Panc1 (cell line): ENCODE data around the gene TRMT6. TPM values are rescaled to one million over a fixed set of nuclear protein-coding genes. Genes with fewer than 3 reads are reported as not detected.

Experiments used
- ATAC-seq: fragments of 200-7000 bp; cut with Tn5 transposase; 2 replicates; pipeline ENCODE4 v1.9.1; 2020; ENCODE audit warnings: mild to moderate bottlenecking, moderate library complexity
- BruUV-seq: library from RNA; stranded (reverse); fragments of 400-500 nt; replicated peaks from 2 replicates; lab custom pipeline; 2021; lab: Mats Ljungman, UMichigan
- CTCF ChIA-PET: fragments of 300-600 bp; sonication (Branson Sonifier 250); formaldehyde crosslinking; loops from one replicate; lab custom pipeline; 2022; ENCODE audit warnings: antibody characterized with exemption; lab: Charles Lee
- POLR2A ChIA-PET: fragments of 300-600 bp; sonication (Branson Sonifier 250); formaldehyde crosslinking; loops from one replicate; lab custom pipeline; 2022; ENCODE audit warnings: antibody characterized with exemption; lab: Charles Lee
- DNase-seq: peaks from one replicate; pipeline ENCODE4 v3.0.0-alpha.2; 2010; ENCODE audit warnings: low read depth, low spot score
- H3K27ac ChIP-seq: 2 replicates; pipeline ENCODE4 v1.5.1; 2011; ENCODE audit warnings: mild to moderate bottlenecking, low read length, inconsistent platforms
- H3K27me3 ChIP-seq: fragments of 200-500 bp; sonication (Bioruptor generic); 2 replicates; pipeline ENCODE4 v1.6.0; 2014; ENCODE audit warnings: low read length, inconsistent platforms; ENCODE audit not compliant: control insufficient read depth, insufficient read depth
- H3K36me3 ChIP-seq: fragments of 200-500 bp; sonication (Bioruptor generic); 2 replicates; pipeline ENCODE4 v1.5.1; 2014; ENCODE audit warnings: inconsistent platforms, mild to moderate bottlenecking, low read length, moderate library complexity; ENCODE audit not compliant: control insufficient read depth, insufficient read depth
- H3K4me1 ChIP-seq: 2 replicates; pipeline ENCODE4 v1.5.1; 2011; ENCODE audit warnings: inconsistent platforms, mild to moderate bottlenecking, low read length, moderate library complexity; ENCODE audit not compliant: control insufficient read depth, insufficient read depth
- H3K4me3 ChIP-seq, 2 experiments: 2 replicates each; pipeline ENCODE4 v1.5.1; 2011 to 2012; ENCODE audit warnings: low read depth in 2 of 2, low read length in 2 of 2, mild to moderate bottlenecking in 2 of 2, inconsistent platforms in 1 of 2, moderate library complexity in 1 of 2
- H3K9me3 ChIP-seq: fragments of 200-500 bp; sonication (Bioruptor generic); 2 replicates; pipeline ENCODE4 v1.5.1; 2014; ENCODE audit warnings: low read depth, mild to moderate bottlenecking, inconsistent platforms, low read length, moderate library complexity; ENCODE audit not compliant: control insufficient read depth, insufficient read depth
- POLR2AphosphoS5 ChIP-seq: IDR thresholded peaks from 2 replicates; pipeline ENCODE4 v1.6.1; 2012; ENCODE audit warnings: mild to moderate bottlenecking, low read depth, low read length, moderate library complexity
- SIN3A ChIP-seq: IDR thresholded peaks from 2 replicates; pipeline ENCODE4 v1.6.1; 2012; ENCODE audit warnings: low read depth, mild to moderate bottlenecking, low read length, moderate library complexity, borderline replicate concordance; ENCODE audit not compliant: insufficient read depth
- TCF7L2 ChIP-seq: IDR thresholded peaks from 2 replicates; pipeline ENCODE4 v1.6.1; 2011; ENCODE audit warnings: mild to moderate bottlenecking, low read depth, low read length, inconsistent platforms
- in situ Hi-C: cut with HindIII; loops from 2 replicates; pipeline ENCODE4 v1.10.0; 2016; ENCODE audit warnings: low sequenced_read_pairs, low pct_unique_long_range_greater_than_20kb
- intact Hi-C: fragments of 100-400 bp; cut with micrococcal nuclease; formaldehyde crosslinking; loops from one replicate; pipeline ENCODE4 v1.10.0; 2022; ENCODE audit not compliant: unreplicated experiment
- total RNA-seq: library from RNA; stranded (reverse); gene quantifications from one replicate; pipeline ENCODE4 v1.2.1, GENCODE V29; 2021; ENCODE audit not compliant: unreplicated experiment
- TF ChIP-seq, protein P1 (sequence below): fragments of 450-650 bp; IDR thresholded peaks from 2 replicates; pipeline ENCODE4 v1.5.1; 2017; ENCODE audit warnings: mild to moderate bottlenecking
- TF ChIP-seq, protein P2 (sequence below), 2 experiments: IDR thresholded peaks; 2 replicates each; pipeline ENCODE4 v1.6.1; 2011 to 2012; ENCODE audit warnings: low read depth in 2 of 2, control low read depth in 1 of 2, low read length in 1 of 2, mild to moderate bottlenecking in 1 of 2, moderate library complexity in 1 of 2; ENCODE audit not compliant: insufficient read depth in 1 of 2

Gene TRMT6
- total RNA-seq, 1 experiment from 2014 or later, result 27.9 TPM

DNA sequence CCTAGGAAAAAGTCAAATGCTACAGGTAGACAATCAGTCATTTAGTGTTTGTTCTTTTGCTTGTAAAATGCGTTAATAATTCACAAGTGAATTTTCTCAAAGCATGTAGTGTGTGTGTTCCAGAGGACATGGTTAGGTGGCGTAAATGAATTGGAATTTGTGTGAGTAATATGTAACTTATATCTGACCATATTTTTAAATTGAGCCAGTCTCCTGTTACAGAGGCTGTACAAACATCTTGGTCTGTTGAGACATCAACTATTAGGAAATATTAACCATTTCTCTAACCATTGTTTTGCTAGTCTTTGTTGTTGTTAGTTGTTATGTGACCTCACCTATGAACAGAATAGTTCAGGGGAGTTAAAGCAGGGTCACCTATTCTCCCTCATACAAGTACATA lies 22.8 kb upstream of the TRMT6 start:
- CTCF ChIA-PET, result no interaction called here
- TF ChIP-seq TCF7L2, result no peak
- TF ChIP-seq SIN3A, result no peak
- TF ChIP-seq POLR2AphosphoS5, result no peak
- TF ChIP-seq, protein P1, sequence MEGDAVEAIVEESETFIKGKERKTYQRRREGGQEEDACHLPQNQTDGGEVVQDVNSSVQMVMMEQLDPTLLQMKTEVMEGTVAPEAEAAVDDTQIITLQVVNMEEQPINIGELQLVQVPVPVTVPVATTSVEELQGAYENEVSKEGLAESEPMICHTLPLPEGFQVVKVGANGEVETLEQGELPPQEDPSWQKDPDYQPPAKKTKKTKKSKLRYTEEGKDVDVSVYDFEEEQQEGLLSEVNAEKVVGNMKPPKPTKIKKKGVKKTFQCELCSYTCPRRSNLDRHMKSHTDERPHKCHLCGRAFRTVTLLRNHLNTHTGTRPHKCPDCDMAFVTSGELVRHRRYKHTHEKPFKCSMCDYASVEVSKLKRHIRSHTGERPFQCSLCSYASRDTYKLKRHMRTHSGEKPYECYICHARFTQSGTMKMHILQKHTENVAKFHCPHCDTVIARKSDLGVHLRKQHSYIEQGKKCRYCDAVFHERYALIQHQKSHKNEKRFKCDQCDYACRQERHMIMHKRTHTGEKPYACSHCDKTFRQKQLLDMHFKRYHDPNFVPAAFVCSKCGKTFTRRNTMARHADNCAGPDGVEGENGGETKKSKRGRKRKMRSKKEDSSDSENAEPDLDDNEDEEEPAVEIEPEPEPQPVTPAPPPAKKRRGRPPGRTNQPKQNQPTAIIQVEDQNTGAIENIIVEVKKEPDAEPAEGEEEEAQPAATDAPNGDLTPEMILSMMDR, result no peak
- TF ChIP-seq, protein P2, sequence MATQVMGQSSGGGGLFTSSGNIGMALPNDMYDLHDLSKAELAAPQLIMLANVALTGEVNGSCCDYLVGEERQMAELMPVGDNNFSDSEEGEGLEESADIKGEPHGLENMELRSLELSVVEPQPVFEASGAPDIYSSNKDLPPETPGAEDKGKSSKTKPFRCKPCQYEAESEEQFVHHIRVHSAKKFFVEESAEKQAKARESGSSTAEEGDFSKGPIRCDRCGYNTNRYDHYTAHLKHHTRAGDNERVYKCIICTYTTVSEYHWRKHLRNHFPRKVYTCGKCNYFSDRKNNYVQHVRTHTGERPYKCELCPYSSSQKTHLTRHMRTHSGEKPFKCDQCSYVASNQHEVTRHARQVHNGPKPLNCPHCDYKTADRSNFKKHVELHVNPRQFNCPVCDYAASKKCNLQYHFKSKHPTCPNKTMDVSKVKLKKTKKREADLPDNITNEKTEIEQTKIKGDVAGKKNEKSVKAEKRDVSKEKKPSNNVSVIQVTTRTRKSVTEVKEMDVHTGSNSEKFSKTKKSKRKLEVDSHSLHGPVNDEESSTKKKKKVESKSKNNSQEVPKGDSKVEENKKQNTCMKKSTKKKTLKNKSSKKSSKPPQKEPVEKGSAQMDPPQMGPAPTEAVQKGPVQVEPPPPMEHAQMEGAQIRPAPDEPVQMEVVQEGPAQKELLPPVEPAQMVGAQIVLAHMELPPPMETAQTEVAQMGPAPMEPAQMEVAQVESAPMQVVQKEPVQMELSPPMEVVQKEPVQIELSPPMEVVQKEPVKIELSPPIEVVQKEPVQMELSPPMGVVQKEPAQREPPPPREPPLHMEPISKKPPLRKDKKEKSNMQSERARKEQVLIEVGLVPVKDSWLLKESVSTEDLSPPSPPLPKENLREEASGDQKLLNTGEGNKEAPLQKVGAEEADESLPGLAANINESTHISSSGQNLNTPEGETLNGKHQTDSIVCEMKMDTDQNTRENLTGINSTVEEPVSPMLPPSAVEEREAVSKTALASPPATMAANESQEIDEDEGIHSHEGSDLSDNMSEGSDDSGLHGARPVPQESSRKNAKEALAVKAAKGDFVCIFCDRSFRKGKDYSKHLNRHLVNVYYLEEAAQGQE (IDR thresholded peaks at IDR 0.05; ENCODE audit: insufficient read depth in 1 of 2, low read depth in 2 of 2, low read length in 1 of 2), result no peak
- Histone ChIP-seq H3K4me1 (no peaks in the 10 kb centered on the region), H3K36me3 (peaks cover 9% of the 10 kb centered on the region), H3K4me3 (no peak overlapping the region), H3K27me3 (no peaks in the 10 kb centered on the region), H3K9me3 (no peaks in the 10 kb centered on the region), H3K27ac (no peak overlapping the region)
- POLR2A ChIA-PET, result no interaction called here
- ATAC-seq, result no peak
- BruUV-seq, result no TSS peak
- in situ Hi-C loops (no loop called here), intact Hi-C loops (no loop called here)
- DNase-seq, result no peak

GRCh38 chr20:5971203-5971602 lies 20.9 kb upstream of the TRMT6 start:
- no peaks in the 10 kb centered on the region for H3K27me3 ChIP-seq
- intact Hi-C loops, result no loop called here
- TF ChIP-seq, protein P1, result no peak
- TF ChIP-seq, protein P2 (IDR thresholded peaks at IDR 0.05; ENCODE audit: insufficient read depth in 1 of 2, low read depth in 2 of 2, low read length in 1 of 2), result no peak
- TF ChIP-seq POLR2AphosphoS5 (no peak), SIN3A (no peak), TCF7L2 (no peak)
- no TSS peak for BruUV-seq
- in situ Hi-C loops, result no loop called here
- no peak overlapping the region for H3K4me3 ChIP-seq
- ChIA-PET CTCF (no interaction called here), POLR2A (no interaction called here)
- DNase-seq (no peak), ATAC-seq (no peak)
- no peaks in the 10 kb centered on the region for H3K4me1 ChIP-seq
- peaks cover 18% of the 10 kb centered on the region for H3K36me3 ChIP-seq
- no peaks in the 10 kb centered on the region for H3K9me3 ChIP-seq
- H3K27ac ChIP-seq, result no peak overlapping the region
